Measurements from ENCODE around the gene GPR89A.
"Not testable (repeated sequence)": the region's sequence is repeated elsewhere in the genome, so short reads cannot be mapped to it uniquely, and the experiment has no call there.

GPR89A gene

GRCh38 chr1:145656245-145656943, 48.6 kb downstream of the GPR89A start:
- not testable (repeated sequence) for H3K27ac Mint-ChIP-seq

GRCh38 chr1:145662502-145662901, 54.7 kb downstream of the GPR89A start:
- peaks cover 13% of the 10 kb centered on the region for H3K4me1 Mint-ChIP-seq (ENCODE audit: low read depth)
- H3K36me3 Mint-ChIP-seq (ENCODE audit: low read depth), result peaks cover 17% of the 10 kb centered on the region
- not testable (repeated sequence) for H3K27ac Mint-ChIP-seq, H3K9me3 Mint-ChIP-seq, H3K27me3 Mint-ChIP-seq, H3K4me3 Mint-ChIP-seq

More at GRCh38 chr1:145656245-145656943, 48.6 kb downstream of the GPR89A start:
- not testable (repeated sequence) for H3K4me3 Mint-ChIP-seq; H3K27me3 Mint-ChIP-seq; H3K9me3 Mint-ChIP-seq; H3K4me1 Mint-ChIP-seq (ENCODE audit: low read depth)
- peaks cover 15% of the 10 kb centered on the region for H3K36me3 Mint-ChIP-seq (ENCODE audit: low read depth)

GRCh38 chr1:145665015-145665414, 57.2 kb downstream of the GPR89A start:
- H3K27me3 Mint-ChIP-seq, H3K27ac Mint-ChIP-seq, H3K9me3 Mint-ChIP-seq, H3K4me3 Mint-ChIP-seq: not testable (repeated sequence)
- Mint-ChIP-seq H3K36me3 (ENCODE audit: low read depth) (peaks cover 23% of the 10 kb centered on the region), H3K4me1 (ENCODE audit: low read depth) (peaks cover 13% of the 10 kb centered on the region)

GRCh38 chr1:145670995-145671745, 63.4 kb downstream of the GPR89A start:
- H3K27me3 Mint-ChIP-seq, H3K4me3 Mint-ChIP-seq, H3K9me3 Mint-ChIP-seq: not testable (repeated sequence)
- Mint-ChIP-seq H3K36me3 (ENCODE audit: low read depth) (peaks cover 22% of the 10 kb centered on the region), H3K4me1 (ENCODE audit: low read depth) (peaks cover 30% of the 10 kb centered on the region), H3K27ac (peak overlapping the region; percentile 86)

GRCh38 chr1:145673217-145673616, 65.4 kb downstream of the GPR89A start:
- peaks cover 33% of the 10 kb centered on the region for H3K4me1 Mint-ChIP-seq (ENCODE audit: low read depth)
- H3K27me3 Mint-ChIP-seq, H3K27ac Mint-ChIP-seq, H3K9me3 Mint-ChIP-seq, H3K4me3 Mint-ChIP-seq: not testable (repeated sequence)
- peaks cover 11% of the 10 kb centered on the region for H3K36me3 Mint-ChIP-seq (ENCODE audit: low read depth)

- not testable (repeated sequence) for H3K27me3 Mint-ChIP-seq; H3K9me3 Mint-ChIP-seq; H3K4me3 Mint-ChIP-seq; H3K36me3 Mint-ChIP-seq (ENCODE audit: low read depth); H3K27ac Mint-ChIP-seq; H3K4me1 Mint-ChIP-seq (ENCODE audit: low read depth)
Measured at GRCh38 chr1:145684858-145685257, 77.1 kb downstream of the GPR89A start.

GRCh38 chr1:145686078-145686477, 78.3 kb downstream of the GPR89A start:
- H3K4me1 Mint-ChIP-seq (ENCODE audit: low read depth), result peaks cover 20% of the 10 kb centered on the region
- H3K36me3 Mint-ChIP-seq (ENCODE audit: low read depth); H3K4me3 Mint-ChIP-seq; H3K27me3 Mint-ChIP-seq; H3K27ac Mint-ChIP-seq; H3K9me3 Mint-ChIP-seq: not testable (repeated sequence)

GRCh38 chr1:145688328-145688727, 80.5 kb downstream of the GPR89A start:
- Mint-ChIP-seq H3K27me3 (no peaks in the 10 kb centered on the region), H3K4me1 (ENCODE audit: low read depth) (peaks cover 23% of the 10 kb centered on the region), H3K36me3 (ENCODE audit: low read depth) (no peaks in the 10 kb centered on the region), H3K27ac (no peak overlapping the region), H3K4me3 (no peak overlapping the region), H3K9me3 (no peaks in the 10 kb centered on the region)

- H3K27me3 Mint-ChIP-seq, result no peaks in the 10 kb centered on the region
- peaks cover 23% of the 10 kb centered on the region for H3K4me1 Mint-ChIP-seq (ENCODE audit: low read depth)
- H3K27ac Mint-ChIP-seq, result no peak overlapping the region
- H3K4me3 Mint-ChIP-seq, result no peak overlapping the region
- H3K36me3 Mint-ChIP-seq (ENCODE audit: low read depth), result no peaks in the 10 kb centered on the region
- H3K9me3 Mint-ChIP-seq, result no peaks in the 10 kb centered on the region
Measured at GRCh38 chr1:145688924-145689323, 81.1 kb downstream of the GPR89A start.

GRCh38 chr1:145689922-145690321, 82.1 kb downstream of the GPR89A start:
- Mint-ChIP-seq H3K4me1 (ENCODE audit: low read depth) (peaks cover 23% of the 10 kb centered on the region), H3K4me3 (no peak overlapping the region), H3K9me3 (no peaks in the 10 kb centered on the region), H3K36me3 (ENCODE audit: low read depth) (no peaks in the 10 kb centered on the region), H3K27ac (no peak overlapping the region), H3K27me3 (no peaks in the 10 kb centered on the region)

- no peak overlapping the region for H3K4me3 Mint-ChIP-seq
- peaks cover 23% of the 10 kb centered on the region for H3K4me1 Mint-ChIP-seq (ENCODE audit: low read depth)
- peak overlapping the region; percentile 65 for H3K27ac Mint-ChIP-seq
Measured at GRCh38 chr1:145690587-145691558, 83.1 kb downstream of the GPR89A start.

GRCh38 chr1:145692785-145693443, 85.1 kb downstream of the GPR89A start:
- no peak overlapping the region for H3K27ac Mint-ChIP-seq
- no peaks in the 10 kb centered on the region for H3K27me3 Mint-ChIP-seq
- no peak overlapping the region for H3K4me3 Mint-ChIP-seq
- H3K36me3 Mint-ChIP-seq (ENCODE audit: low read depth), result no peaks in the 10 kb centered on the region
- no peaks in the 10 kb centered on the region for H3K9me3 Mint-ChIP-seq
- H3K4me1 Mint-ChIP-seq (ENCODE audit: low read depth), result peaks cover 23% of the 10 kb centered on the region

More at GRCh38 chr1:145690587-145691558, 83.1 kb downstream of the GPR89A start:
- Mint-ChIP-seq H3K27me3 (no peaks in the 10 kb centered on the region), H3K36me3 (ENCODE audit: low read depth) (no peaks in the 10 kb centered on the region), H3K9me3 (no peaks in the 10 kb centered on the region)

- no peaks in the 10 kb centered on the region for H3K9me3 Mint-ChIP-seq
- no peak overlapping the region for H3K4me3 Mint-ChIP-seq
- H3K4me1 Mint-ChIP-seq (ENCODE audit: low read depth), result peaks cover 4% of the 10 kb centered on the region
- H3K36me3 Mint-ChIP-seq (ENCODE audit: low read depth), result no peaks in the 10 kb centered on the region
- no peak overlapping the region for H3K27ac Mint-ChIP-seq
- H3K27me3 Mint-ChIP-seq, result no peaks in the 10 kb centered on the region
Measured at GRCh38 chr1:145695821-145696629, 88.2 kb downstream of the GPR89A start.

GRCh38 chr1:145696630-145696960, 88.8 kb downstream of the GPR89A start:
- H3K36me3 Mint-ChIP-seq (ENCODE audit: low read depth), result no peaks in the 10 kb centered on the region
- no peak overlapping the region for H3K27ac Mint-ChIP-seq
- H3K27me3 Mint-ChIP-seq, result no peaks in the 10 kb centered on the region
- no peak overlapping the region for H3K4me3 Mint-ChIP-seq
- H3K9me3 Mint-ChIP-seq, result no peaks in the 10 kb centered on the region
- H3K4me1 Mint-ChIP-seq (ENCODE audit: low read depth), result no peaks in the 10 kb centered on the region

Data from stimulated activated naive CD8-positive, alpha-beta T cell treated with anti-CD3 and anti-CD28 coated beads, Interleukin-15, Interleukin-2, amounts not matched to agents 100 ng/mL and 50 ng/mL, for 24 hours (primary cell).